GM19193 (cell line): ENCODE measurements around the gene CRTC3.

Experiments used
- POLR2A ChIP-seq: IDR thresholded peaks from 4 replicates; pipeline ENCODE4 v1.6.1; 2011; ENCODE audit not compliant: insufficient read depth, insufficient read length; ENCODE audit errors: extremely low read depth

CRTC3 gene

GRCh38 chr15:90685591-90686434, 156.1 kb downstream of the CRTC3 start:
- TF ChIP-seq POLR2A = no peak

- TF ChIP-seq POLR2A = no peak
These were observed 156.9 kb downstream of the CRTC3 start for GRCh38 chr15:90686435-90687218.

- no peak for TF ChIP-seq POLR2A
These were observed 160.9 kb downstream of the CRTC3 start for GRCh38 chr15:90690585-90690984.

GRCh38 chr15:90691369-90691768, 161.6 kb downstream of the CRTC3 start:
- TF ChIP-seq POLR2A = no peak

DNA sequence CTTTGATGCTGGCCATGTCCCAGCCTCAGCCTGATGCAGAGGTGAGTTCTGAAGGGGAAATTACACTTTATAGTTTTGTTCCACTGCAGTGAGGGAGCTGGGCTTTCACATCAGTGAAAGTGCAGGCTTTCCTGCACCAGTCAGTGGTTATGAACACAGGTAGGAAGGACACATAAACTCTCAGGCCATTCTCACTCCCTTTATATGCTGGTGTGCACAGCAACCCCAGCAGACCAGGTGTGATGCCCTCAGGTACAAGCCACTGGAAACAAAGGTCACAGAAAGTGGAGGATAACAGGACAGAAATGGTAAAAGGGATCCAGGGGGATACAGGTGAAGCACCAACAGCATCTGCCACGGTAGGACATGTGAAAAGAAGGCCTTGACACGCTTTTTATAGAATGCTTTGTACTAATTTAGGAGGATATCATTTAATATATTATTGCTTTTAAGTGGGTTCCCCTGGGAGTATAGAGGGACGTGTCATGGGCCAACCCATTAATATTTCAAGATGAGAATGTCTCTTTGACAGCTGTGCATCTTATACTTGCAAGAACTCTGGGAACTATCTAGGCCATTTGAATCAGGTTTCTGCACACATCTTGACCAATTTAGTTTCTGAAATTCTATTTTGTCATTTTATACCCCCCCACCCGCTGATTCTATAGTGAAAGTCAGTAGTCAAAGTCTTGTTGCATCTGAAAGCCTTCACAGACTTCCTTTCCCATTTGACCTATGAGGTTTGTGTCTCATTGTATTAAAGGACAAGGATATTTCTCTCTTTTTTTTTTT, 162.5 kb downstream of the CRTC3 start:
- TF ChIP-seq POLR2A = no peak
